Endothelial cell of umbilical vein (primary cell): ENCODE measurements around the gene DLD. TPM values are rescaled to one million over a fixed set of nuclear protein-coding genes. Genes with fewer than 3 reads are reported as not detected.

Experiments
- BruUV-seq: library from RNA; stranded (reverse); fragments of 400-500 nt; replicated peaks from 2 replicates; lab custom pipeline; 2021; lab: Mats Ljungman, UMichigan
- CTCF ChIA-PET: fragments of 300-600, 350-600 bp; sonication (Branson Sonifier 250); formaldehyde crosslinking; loops from one replicate; lab custom pipeline; 2021; ENCODE audit warnings: antibody characterized with exemption, inconsistent platforms; lab: Charles Lee
- POLR2A ChIA-PET: fragments of 300-600, 350-600 bp; sonication (Branson Sonifier 250); formaldehyde crosslinking; loops from one replicate; lab custom pipeline; 2021; ENCODE audit warnings: antibody characterized with exemption, inconsistent platforms; lab: Charles Lee
- DNase-seq: peaks from one replicate; pipeline ENCODE4 v3.0.0-alpha.2; 2011; ENCODE audit warnings: low read depth, low spot score
- FAIRE-seq: peaks from 2 replicates; lab custom pipeline; 2011; peaks lifted over from hg19 to GRCh38; lab: Jason Lieb, UNC
- H2AFZ ChIP-seq: 2 replicates; pipeline ENCODE4 v1.6.0; 2012; ENCODE audit warnings: low read depth, low read length, control low read depth, inconsistent platforms
- H3K27ac ChIP-seq: 2 replicates; pipeline ENCODE4 v1.5.1; 2011; ENCODE audit warnings: low read depth, mild to moderate bottlenecking, control low read depth, low read length, moderate library complexity; ENCODE audit not compliant: insufficient read depth
- H3K27me3 ChIP-seq, 2 experiments: 2 replicates each; pipeline versions ENCODE4 v1.6.0 to v1.6.1; 2011; ENCODE audit warnings: low read length in 2 of 2, mixed read lengths in 1 of 2; ENCODE audit not compliant: control insufficient read depth in 2 of 2, insufficient read depth in 2 of 2
- H3K36me3 ChIP-seq, 2 experiments: 2 replicates in 1 of 2; 3 replicates in 1 of 2; pipeline ENCODE4 v1.5.1; 2011; ENCODE audit warnings: low read length in 2 of 2, mild to moderate bottlenecking in 1 of 2, moderate library complexity in 1 of 2; ENCODE audit not compliant: control insufficient read depth in 2 of 2, insufficient read depth in 2 of 2; ENCODE audit errors: extremely low read depth in 1 of 2
- H3K4me1 ChIP-seq: 3 replicates; pipeline ENCODE4 v1.5.1; 2011; ENCODE audit warnings: mild to moderate bottlenecking, low read length; ENCODE audit not compliant: control insufficient read depth, insufficient read depth; ENCODE audit errors: extremely low read depth
- H3K4me2 ChIP-seq: 2 replicates; pipeline ENCODE4 v1.6.1; 2011; ENCODE audit warnings: low read length, control low read depth, mixed read lengths; ENCODE audit not compliant: insufficient read depth
- H3K4me3 ChIP-seq, 3 experiments: fragments of 200-600 bp in 1 of 3; sonication (generic), shearing (Covaris generic) in 1 of 3; replicated peaks in 1 of 3; 2 replicates each; pipeline ENCODE4 v1.5.1; 2011 to 2016; ENCODE audit warnings: control low read depth in 3 of 3, low read length in 3 of 3, mild to moderate bottlenecking in 2 of 3, inconsistent platforms in 1 of 3, low read depth in 1 of 3, moderate library complexity in 1 of 3; ENCODE audit not compliant: insufficient read depth in 1 of 3
- H3K79me2 ChIP-seq: 2 replicates; pipeline ENCODE4 v1.6.0; 2012; ENCODE audit warnings: low read length, inconsistent platforms; ENCODE audit not compliant: control insufficient read depth, insufficient read depth
- H3K9ac ChIP-seq: replicated peaks from 2 replicates; pipeline ENCODE3; 2011; ENCODE audit warnings: low read length, control low read depth; ENCODE audit not compliant: insufficient read depth; ENCODE audit errors: extremely low read depth
- H3K9me1 ChIP-seq: replicated peaks from 3 replicates; pipeline ENCODE4 v1.6.0; 2011; ENCODE audit warnings: mild to moderate bottlenecking, low read length; ENCODE audit not compliant: control insufficient read depth, insufficient read depth; ENCODE audit errors: extremely low read depth
- H3K9me3 ChIP-seq: replicated peaks from 2 replicates; pipeline ENCODE4 v1.5.1; 2012; ENCODE audit warnings: low read length, inconsistent platforms; ENCODE audit not compliant: control insufficient read depth, insufficient read depth
- H4K20me1 ChIP-seq: replicated peaks from 2 replicates; pipeline ENCODE3; 2011; ENCODE audit warnings: mild to moderate bottlenecking, low read length; ENCODE audit not compliant: control insufficient read depth, insufficient read depth; ENCODE audit errors: extremely low read depth
- EZH2 ChIP-seq: IDR thresholded peaks from 2 replicates; pipeline ENCODE4 v1.6.1; 2012; ENCODE audit warnings: borderline replicate concordance, low read depth, mild to moderate bottlenecking, moderate library complexity, low read length, inconsistent platforms; ENCODE audit not compliant: severe bottlenecking
- FOS ChIP-seq: IDR thresholded peaks from 2 replicates; pipeline ENCODE4 v1.6.1; 2011; ENCODE audit warnings: mild to moderate bottlenecking, low read length, moderate library complexity, borderline replicate concordance; ENCODE audit not compliant: insufficient read depth
- GATA2 ChIP-seq: IDR thresholded peaks from 2 replicates; pipeline ENCODE4 v1.7.0; 2011; ENCODE audit warnings: low read depth, mild to moderate bottlenecking, moderate library complexity, mixed read lengths, low read length; ENCODE audit not compliant: insufficient read length, insufficient read depth
- JUN ChIP-seq: IDR thresholded peaks from 2 replicates; pipeline ENCODE4 v1.6.1; 2011; ENCODE audit warnings: borderline replicate concordance, low read depth; ENCODE audit not compliant: insufficient read length, insufficient read depth
- MYC ChIP-seq: IDR thresholded peaks from one replicate; pipeline ENCODE4 v1.6.1; 2011; ENCODE audit warnings: mild to moderate bottlenecking, low read depth, low read length
- POLR2A ChIP-seq: IDR thresholded peaks from 2 replicates; pipeline ENCODE4 v1.6.1; 2012; ENCODE audit warnings: low read depth, mild to moderate bottlenecking, control low read depth, low read length
- POLR2AphosphoS5 ChIP-seq: IDR thresholded peaks from 2 replicates; pipeline ENCODE4 v1.6.1; 2012; ENCODE audit warnings: low read depth, mild to moderate bottlenecking, control low read depth, low read length, moderate library complexity; ENCODE audit not compliant: insufficient read depth
- dilution Hi-C: fragments of 300-500 bp; cut with MboI; formaldehyde crosslinking; loops from one replicate; pipeline ENCODE4 v1.15.0; 2019; ENCODE audit warnings: low sequenced_read_pairs; ENCODE audit not compliant: extremely low pct_ligation_motif_present
- intact Hi-C: fragments of 100-400 bp; cut with micrococcal nuclease; formaldehyde crosslinking; loops from one replicate; pipeline ENCODE4 v1.10.0; 2022
- polyA plus RNA-seq, 4 experiments: library from polyadenylated mRNA; depleted of rRNA in 3 of 4; stranded (reverse) in 3 of 4; unstranded in 1 of 4; fragments of >200 nt; gene quantifications; 2 replicates each; pipeline versions ENCODE4 v1.2.1 to v1.2.3, GENCODE V29; 2011 to 2012; ENCODE audit warnings: missing spikeins in 1 of 4
- total RNA-seq: library from RNA; stranded (reverse); gene quantifications from 2 replicates; pipeline ENCODE4 v1.2.3, GENCODE V29; 2021
- TF ChIP-seq, protein P1 (sequence below): IDR thresholded peaks from 2 replicates; pipeline ENCODE4 v1.6.1; 2011; ENCODE audit not compliant: insufficient read depth, insufficient read length
- TF ChIP-seq, protein P2 (sequence below), 2 donors: IDR thresholded peaks; 1 replicate in 1 of 2; 2 replicates in 1 of 2; pipeline ENCODE4 v1.5.1; 2011; ENCODE audit warnings: low read length in 2 of 2, mild to moderate bottlenecking in 2 of 2, moderate library complexity in 2 of 2, control low read depth in 1 of 2, inconsistent platforms in 1 of 2, low read depth in 1 of 2; ENCODE audit not compliant: insufficient read depth in 1 of 2; ENCODE audit errors: extremely low read depth in 1 of 2

DLD gene
- total and polyA plus RNA-seq, 2 donors (not counting 3 experiments of a cell fraction or from before 2014, with no cell fraction given) = 61.7 to 95.0 TPM

DNA sequence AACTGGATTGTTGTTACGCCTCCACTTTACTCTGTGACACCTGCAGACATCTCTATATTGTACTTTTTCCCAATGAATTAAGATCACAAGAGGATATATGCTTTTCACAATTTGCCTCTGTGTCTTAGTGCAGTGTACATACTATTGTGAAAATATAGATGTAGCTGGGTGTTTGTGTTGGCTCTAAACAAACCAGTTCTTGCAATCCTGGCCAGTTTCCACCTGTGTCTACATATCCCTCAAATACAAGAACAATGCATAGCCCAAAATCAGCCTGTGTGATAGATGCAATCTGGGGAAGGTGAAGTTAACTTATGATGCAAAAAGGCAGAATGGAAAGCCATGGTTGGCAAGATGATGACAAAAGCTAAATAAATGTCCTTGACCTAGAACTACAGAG is 36.5 kb upstream of the DLD start:
- no peaks in the 10 kb centered on the region for H3K9me1 ChIP-seq
- peaks cover 3 to 8% of the 10 kb centered on the region in 2 experiments for H3K27me3 ChIP-seq
- dilution Hi-C loops (no loop called here), intact Hi-C loops (no loop called here)
- no peak overlapping the region for H2AFZ ChIP-seq
- FAIRE-seq (no peak), DNase-seq (no peak)
- H3K9ac ChIP-seq = no peak overlapping the region
- TF ChIP-seq POLR2A (no peak), EZH2 (no peak), JUN (no peak), GATA2 (no peak), MYC (no peak), FOS (no peak), POLR2AphosphoS5 (no peak)
- TF ChIP-seq, protein P1, sequence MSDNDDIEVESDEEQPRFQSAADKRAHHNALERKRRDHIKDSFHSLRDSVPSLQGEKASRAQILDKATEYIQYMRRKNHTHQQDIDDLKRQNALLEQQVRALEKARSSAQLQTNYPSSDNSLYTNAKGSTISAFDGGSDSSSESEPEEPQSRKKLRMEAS = no peak
- TF ChIP-seq, protein P2, sequence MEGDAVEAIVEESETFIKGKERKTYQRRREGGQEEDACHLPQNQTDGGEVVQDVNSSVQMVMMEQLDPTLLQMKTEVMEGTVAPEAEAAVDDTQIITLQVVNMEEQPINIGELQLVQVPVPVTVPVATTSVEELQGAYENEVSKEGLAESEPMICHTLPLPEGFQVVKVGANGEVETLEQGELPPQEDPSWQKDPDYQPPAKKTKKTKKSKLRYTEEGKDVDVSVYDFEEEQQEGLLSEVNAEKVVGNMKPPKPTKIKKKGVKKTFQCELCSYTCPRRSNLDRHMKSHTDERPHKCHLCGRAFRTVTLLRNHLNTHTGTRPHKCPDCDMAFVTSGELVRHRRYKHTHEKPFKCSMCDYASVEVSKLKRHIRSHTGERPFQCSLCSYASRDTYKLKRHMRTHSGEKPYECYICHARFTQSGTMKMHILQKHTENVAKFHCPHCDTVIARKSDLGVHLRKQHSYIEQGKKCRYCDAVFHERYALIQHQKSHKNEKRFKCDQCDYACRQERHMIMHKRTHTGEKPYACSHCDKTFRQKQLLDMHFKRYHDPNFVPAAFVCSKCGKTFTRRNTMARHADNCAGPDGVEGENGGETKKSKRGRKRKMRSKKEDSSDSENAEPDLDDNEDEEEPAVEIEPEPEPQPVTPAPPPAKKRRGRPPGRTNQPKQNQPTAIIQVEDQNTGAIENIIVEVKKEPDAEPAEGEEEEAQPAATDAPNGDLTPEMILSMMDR (IDR thresholded peaks at IDR 0.05; ENCODE audit: extremely low read depth in 1 of 2, insufficient read depth in 1 of 2, low read depth in 1 of 2, low read length in 2 of 2) = no peak
- no peak overlapping the region for H3K4me3 ChIP-seq
- ChIA-PET CTCF (interaction anchor here (1.0 to 1.2 kb wide), 2 partner anchors 20 to 26 kb away, joined by 4 to 6 read pairs; no protein-coding TSS in a partner anchor), POLR2A (no interaction called here)
- no peak overlapping the region for H3K27ac ChIP-seq
- no peaks in the 10 kb centered on the region for H4K20me1 ChIP-seq
- no peaks in the 10 kb centered on the region for H3K9me3 ChIP-seq
- H3K79me2 ChIP-seq = no peaks in the 10 kb centered on the region
- no TSS peak for BruUV-seq
- H3K36me3 ChIP-seq = no peaks in the 10 kb centered on the region
- H3K4me1 ChIP-seq = no peaks in the 10 kb centered on the region
- no peak overlapping the region for H3K4me2 ChIP-seq
